ENCODE measurements around the gene C16orf95. TPM values are rescaled to one million over a fixed set of nuclear protein-coding genes. Genes with fewer than 3 reads are reported as not detected.
A peak's percentile ranks its signal among the peaks of the same experiment; 100 is the strongest.

The C16orf95 gene
- total RNA-seq, 4 donors from 2014 or later = 0.38 to 0.95 (median 0.85) TPM

GRCh38 chr16:87328846-87329245, 11.7 kb upstream of the C16orf95 start:
- Histone ChIP-seq H3K9me3 (no peaks in the 10 kb centered on the region), H3K27ac (peak overlapping the region in 3 of 4 donors; percentile 34 to 65 (median 55)), H3K4me1 (peaks cover 4 to 49% (median 10%) of the 10 kb centered on the region in 3 donors), H3K4me3 (no peak overlapping the region), H3K27me3 (no peaks in the 10 kb centered on the region), H3K36me3 (peaks cover 12 to 81% (median 31%) of the 10 kb centered on the region in 3 donors)
- TF ChIP-seq CTCF (IDR thresholded peaks at IDR 0.05) (no peak), POLR2A (IDR thresholded peaks at IDR 0.05) (no peak)
- no peak for DNase-seq
- 56 to 100% methylated on average over 1 to 5 of the region's 12 CpGs for WGBS, 2 donors
- intact Hi-C loops (cut with DNase I) = no loop called here

GRCh38 chr16:87327798-87328495, 10.8 kb upstream of the C16orf95 start:
- Histone ChIP-seq H3K4me1 (peaks cover 4 to 49% (median 10%) of the 10 kb centered on the region in 3 donors), H3K9me3 (no peaks in the 10 kb centered on the region), H3K27ac (peak overlapping the region in 3 of 4 donors; percentile 34 to 67 (median 65)), H3K27me3 (no peaks in the 10 kb centered on the region), H3K4me3 (no peak overlapping the region), H3K36me3 (peaks cover 9 to 81% (median 22%) of the 10 kb centered on the region in 3 donors)
- no peak for DNase-seq
- TF ChIP-seq CTCF (IDR thresholded peaks at IDR 0.05) (no peak), POLR2A (IDR thresholded peaks at IDR 0.05) (no peak)
- 81 to 89% methylated on average over 10 to 15 of the region's 19 CpGs for WGBS, 2 donors
- intact Hi-C loops (cut with DNase I) = no loop called here

GRCh38 chr16:87326151-87326571, 9.0 kb upstream of the C16orf95 start:
- H3K4me3 ChIP-seq = no peak overlapping the region
- DNase-seq = no peak
- no peaks in the 10 kb centered on the region for H3K27me3 ChIP-seq
- peaks cover 9 to 63% (median 22%) of the 10 kb centered on the region in 3 donors for H3K36me3 ChIP-seq
- H3K9me3 ChIP-seq = no peaks in the 10 kb centered on the region
- 71 to 80% methylated on average over 4 to 9 of the region's 11 CpGs for WGBS, 2 donors
- H3K27ac ChIP-seq = peak overlapping the region in 3 of 4 donors; percentile 53 to 67 (median 65)
- intact Hi-C loops (cut with DNase I) = no loop called here
- TF ChIP-seq POLR2A (IDR thresholded peaks at IDR 0.05) (no peak), CTCF (IDR thresholded peaks at IDR 0.05) (no peak)
- H3K4me1 ChIP-seq = peaks cover 4 to 42% (median 10%) of the 10 kb centered on the region in 3 donors

- intact Hi-C loops (cut with DNase I) = no loop called here
Measured at GRCh38 chr16:87325423-87325858, 8.2 kb upstream of the C16orf95 start.

More at GRCh38 chr16:87325423-87325858, 8.2 kb upstream of the C16orf95 start:
- TF ChIP-seq POLR2A (IDR thresholded peaks at IDR 0.05) (no peak), CTCF (IDR thresholded peaks at IDR 0.05) (no peak)
- Histone ChIP-seq H3K36me3 (peaks cover 3 to 56% (median 18%) of the 10 kb centered on the region in 3 donors), H3K4me3 (no peak overlapping the region), H3K27ac (peak overlapping the region in 3 of 4 donors; percentile 53 to 67 (median 65)), H3K9me3 (no peaks in the 10 kb centered on the region), H3K4me1 (peaks cover 4 to 42% (median 10%) of the 10 kb centered on the region in 3 donors), H3K27me3 (no peaks in the 10 kb centered on the region)
- DNase-seq = no peak
- 0 to 20% methylated on average over 1 to 2 of the region's 15 CpGs for WGBS, 2 donors
